WTC11 (cell line): ENCODE data around the gene RXFP2. TPM values are rescaled to one million over a fixed set of nuclear protein-coding genes. Genes with fewer than 3 reads are reported as not detected.

Experiments
- ATAC-seq: fragments of 200-7000 bp; cut with Tn5 transposase; 2 replicates; pipeline ENCODE4 v1.10.0; 2021; ENCODE audit warnings: mild to moderate bottlenecking, moderate library complexity
- CTCF ChIA-PET: fragments of 300-600 bp; sonication (Branson Sonifier 250); formaldehyde crosslinking; loops from one replicate; lab custom pipeline; 2021; ENCODE audit warnings: antibody characterized with exemption; lab: Charles Lee
- POLR2A ChIA-PET: fragments of 350-600 bp; sonication (Branson Sonifier 250); formaldehyde crosslinking; loops from one replicate; lab custom pipeline; 2021; ENCODE audit warnings: antibody characterized with exemption; lab: Charles Lee
- DNase-seq: peaks from one replicate; pipeline ENCODE4 v3.0.0; 2021; ENCODE audit warnings: low spot score
- H3K27ac Mint-ChIP-seq: 2 replicates; pipeline ENCODE4 v1.8.0; 2021; ENCODE audit warnings: mixed read lengths
- H3K27me3 Mint-ChIP-seq: 2 replicates; pipeline ENCODE4 v1.8.0; 2021; ENCODE audit warnings: low read depth, mild to moderate bottlenecking, moderate library complexity, mixed read lengths
- H3K36me3 Mint-ChIP-seq: 2 replicates; pipeline ENCODE4 v1.8.0; 2021; ENCODE audit warnings: mixed read lengths
- H3K4me1 Mint-ChIP-seq: 2 replicates; pipeline ENCODE4 v1.8.0; 2022; ENCODE audit warnings: mixed read lengths
- H3K4me3 Mint-ChIP-seq: 2 replicates; pipeline ENCODE4 v1.8.0; 2021; ENCODE audit warnings: mild to moderate bottlenecking, moderate library complexity, mixed read lengths
- H3K9me3 Mint-ChIP-seq: 2 replicates; pipeline ENCODE4 v1.8.0; 2021; ENCODE audit warnings: mixed read lengths
- CREB1 ChIP-seq: sonication (generic); formaldehyde crosslinking; IDR thresholded peaks from 2 replicates; pipeline ENCODE4 v1.8.0; 2023; ENCODE audit warnings: mild to moderate bottlenecking, missing genetic modification reagents
- CREM ChIP-seq: sonication (generic); formaldehyde crosslinking; IDR thresholded peaks from 2 replicates; pipeline ENCODE4 v1.8.1; 2022; ENCODE audit warnings: mild to moderate bottlenecking, missing genetic modification reagents, moderate library complexity
- CTCF ChIP-seq: fragments of 200-600 bp; IDR thresholded peaks from 2 replicates; pipeline ENCODE4 v1.8.0; 2022; ENCODE audit warnings: antibody characterized with exemption
- E2F5 ChIP-seq: sonication (generic); formaldehyde crosslinking; IDR thresholded peaks from 2 replicates; pipeline ENCODE4 v1.8.1; 2022; ENCODE audit warnings: mild to moderate bottlenecking, moderate library complexity, missing genetic modification reagents
- ERG ChIP-seq: fragments of 250-450 bp; sonication (Bioruptor Pico); IDR thresholded peaks from 2 replicates; pipeline ENCODE4 v1.8.0; 2021; ENCODE audit warnings: mild to moderate bottlenecking
- FOXP4 ChIP-seq: sonication (generic); formaldehyde crosslinking; IDR thresholded peaks from 2 replicates; pipeline ENCODE4 v1.8.0; 2022; ENCODE audit warnings: mild to moderate bottlenecking, missing genetic modification reagents
- HMGXB4 ChIP-seq: sonication (generic); formaldehyde crosslinking; IDR thresholded peaks from 2 replicates; pipeline ENCODE4 v1.8.1; 2023; ENCODE audit warnings: mild to moderate bottlenecking, moderate library complexity, missing genetic modification reagents
- IRF1 ChIP-seq: sonication (generic); formaldehyde crosslinking; IDR thresholded peaks from 2 replicates; pipeline ENCODE4 v1.8.0; 2023; ENCODE audit warnings: missing genetic modification reagents
- MYBL2 ChIP-seq: sonication (generic); formaldehyde crosslinking; IDR thresholded peaks from 2 replicates; pipeline ENCODE4 v1.8.1; 2023; ENCODE audit warnings: mild to moderate bottlenecking, moderate library complexity, missing genetic modification reagents
- NFATC4 ChIP-seq: fragments of 250-450 bp; sonication (Bioruptor Pico); IDR thresholded peaks from 2 replicates; pipeline ENCODE4 v1.9.0; 2021; ENCODE audit warnings: mild to moderate bottlenecking
- NR3C1 ChIP-seq: sonication (generic); formaldehyde crosslinking; conservative IDR thresholded peaks from 2 replicates; pipeline ENCODE4 v1.8.1; 2023; ENCODE audit warnings: low read depth, mild to moderate bottlenecking, missing genetic modification reagents
- SMAD3 ChIP-seq: sonication (generic); formaldehyde crosslinking; IDR thresholded peaks from 2 replicates; pipeline ENCODE4 v1.8.0; 2022; ENCODE audit warnings: missing genetic modification reagents, mild to moderate bottlenecking, borderline replicate concordance
- SMAD4 ChIP-seq: sonication (generic); formaldehyde crosslinking; IDR thresholded peaks from 2 replicates; pipeline ENCODE4 v1.8.0; 2022; ENCODE audit warnings: mild to moderate bottlenecking, missing genetic modification reagents
- SOX15 ChIP-seq: fragments of 250-450 bp; sonication (Bioruptor Pico); IDR thresholded peaks from 2 replicates; pipeline ENCODE4 v1.9.0; 2021; ENCODE audit warnings: mild to moderate bottlenecking
- ZNF138 ChIP-seq: sonication (generic); formaldehyde crosslinking; conservative IDR thresholded peaks from 2 replicates; pipeline ENCODE4 v1.8.1; 2022; ENCODE audit warnings: mild to moderate bottlenecking, moderate library complexity, missing genetic modification reagents
- ZNF416 ChIP-seq: fragments of 250-450 bp; sonication (Bioruptor Pico); IDR thresholded peaks from 2 replicates; pipeline ENCODE4 v1.9.0; 2021; ENCODE audit warnings: mild to moderate bottlenecking, inconsistent platforms
- ZNF423 ChIP-seq: fragments of 250-450 bp; sonication (Bioruptor Pico); IDR thresholded peaks from 2 replicates; pipeline ENCODE4 v2.1.2; 2022; ENCODE audit warnings: mild to moderate bottlenecking, moderate library complexity
- ZNF512 ChIP-seq: sonication (generic); formaldehyde crosslinking; IDR thresholded peaks from 2 replicates; pipeline ENCODE4 v1.8.1; 2022; ENCODE audit warnings: missing genetic modification reagents, borderline replicate concordance
- total RNA-seq: library from RNA; stranded (reverse); gene quantifications from 3 replicates; pipeline ENCODE4 v1.2.3, GENCODE V29; 2021

Gene RXFP2
- total RNA-seq, 1 experiment from 2014 or later: not detected

- no peaks in the 10 kb centered on the region for H3K27me3 Mint-ChIP-seq
- CTCF ChIA-PET: interaction anchor here (1.1 kb wide), 1 partner anchor 33 kb away, joined by 3 read pairs; no protein-coding TSS in a partner anchor
- H3K4me1 Mint-ChIP-seq: peaks cover 4% of the 10 kb centered on the region; the same call in 1 of the 2 replicates
- POLR2A ChIA-PET: no interaction called here
- ATAC-seq (no peak), DNase-seq (no peak)
- no peak overlapping the region for H3K27ac Mint-ChIP-seq
- no peak for TF ChIP-seq CREM
- no peak for TF ChIP-seq ZNF138 (CRISPR knock-in tag)
- no peak for TF ChIP-seq MYBL2 (CRISPR knock-in tag)
- no peak for TF ChIP-seq FOXP4 (CRISPR knock-in tag)
- TF ChIP-seq CTCF: no peak
- no peak for TF ChIP-seq CREB1 (CRISPR knock-in tag)
- TF ChIP-seq SMAD3: no peak
- no peak for TF ChIP-seq IRF1 (CRISPR knock-in tag)
- peaks cover 3% of the 10 kb centered on the region; the same call in 1 of the 2 replicates for H3K9me3 Mint-ChIP-seq
- no peaks in the 10 kb centered on the region for H3K36me3 Mint-ChIP-seq
- no peak overlapping the region for H3K4me3 Mint-ChIP-seq
Observed at GRCh38 chr13:31731921-31732320, 7.4 kb upstream of the RXFP2 start.

GRCh38 chr13:31733066-31733465, 6.3 kb upstream of the RXFP2 start:
- DNase-seq: no peak
- ChIA-PET CTCF (interaction anchor here (1.4 kb wide), 1 partner anchor 195 kb away, joined by 3 read pairs; no protein-coding TSS in a partner anchor), POLR2A (interaction anchor here (0.8 kb wide), 1 partner anchor 34 kb away, joined by 4 read pairs; no protein-coding TSS in a partner anchor)
- Mint-ChIP-seq H3K36me3 (no peaks in the 10 kb centered on the region), H3K27ac (no peak overlapping the region)
- no peak for ATAC-seq
- TF ChIP-seq ZNF423 (CRISPR knock-in tag): no peak
- TF ChIP-seq, all 79 proteins: peak for 0
- peaks cover 3% of the 10 kb centered on the region; the same call in 1 of the 2 replicates for H3K9me3 Mint-ChIP-seq
- peaks cover 4% of the 10 kb centered on the region; the same call in 1 of the 2 replicates for H3K4me1 Mint-ChIP-seq
- H3K27me3 Mint-ChIP-seq: no peaks in the 10 kb centered on the region
- no peak overlapping the region for H3K4me3 Mint-ChIP-seq

GRCh38 chr13:31733647-31734046, 5.7 kb upstream of the RXFP2 start:
- no peak for TF ChIP-seq NFATC4 (CRISPR knock-in tag)
- no peak for TF ChIP-seq ERG (CRISPR knock-in tag)
- no peak for TF ChIP-seq IRF1 (CRISPR knock-in tag)
- no peak for TF ChIP-seq CTCF
- no peak for TF ChIP-seq SOX15 (CRISPR knock-in tag)
- no peak for TF ChIP-seq CREB1 (CRISPR knock-in tag)
- TF ChIP-seq SMAD4 (CRISPR knock-in tag): no peak
- TF ChIP-seq ZNF416 (CRISPR knock-in tag): no peak
- no peak for TF ChIP-seq HMGXB4 (CRISPR knock-in tag)
- no peak for TF ChIP-seq NR3C1 (CRISPR knock-in tag)
- no peak for TF ChIP-seq ZNF512 (CRISPR knock-in tag)
- TF ChIP-seq E2F5 (CRISPR knock-in tag): no peak
- H3K27me3 Mint-ChIP-seq: no peaks in the 10 kb centered on the region
- no peak overlapping the region for H3K4me3 Mint-ChIP-seq
- H3K27ac Mint-ChIP-seq: no peak overlapping the region
- peaks cover 3% of the 10 kb centered on the region; the same call in 1 of the 2 replicates for H3K9me3 Mint-ChIP-seq
- ChIA-PET CTCF (interaction anchor here (1.4 kb wide), 1 partner anchor 196 kb away, joined by 3 read pairs; no protein-coding TSS in a partner anchor), POLR2A (no interaction called here)
- H3K4me1 Mint-ChIP-seq: peaks cover 4% of the 10 kb centered on the region; the same call in 1 of the 2 replicates
- no peaks in the 10 kb centered on the region for H3K36me3 Mint-ChIP-seq
- no peak for ATAC-seq
- no peak for DNase-seq
